H9 (cell line): ENCODE measurements around the gene GPR84. TPM values are rescaled to one million over a fixed set of nuclear protein-coding genes. Genes with fewer than 3 reads are reported as not detected.

Experiments used
- DNase-seq: peaks from one replicate; pipeline ENCODE4 v3.0.0-alpha.2; 2017
- H2AFZ ChIP-seq: one replicate; pipeline ENCODE4 v1.6.1; 2013; ENCODE audit warnings: mild to moderate bottlenecking, low read length, control low read depth, moderate library complexity
- H2AK5ac ChIP-seq: 2 replicates; pipeline ENCODE4 v1.6.1; 2013; ENCODE audit warnings: low read length, control low read depth, mixed read lengths; ENCODE audit not compliant: insufficient read length
- H2BK120ac ChIP-seq: one replicate; pipeline ENCODE4 v1.6.1; 2013; ENCODE audit warnings: low read depth, mild to moderate bottlenecking, low read length, control low read depth, inconsistent platforms; ENCODE audit not compliant: poor library complexity, severe bottlenecking
- H2BK12ac ChIP-seq: 2 replicates; pipeline ENCODE4 v1.6.1; 2013; ENCODE audit warnings: low read length, control low read depth, mixed read lengths, low read depth; ENCODE audit not compliant: insufficient read length
- H2BK15ac ChIP-seq: 2 replicates; pipeline ENCODE4 v1.6.1; 2013; ENCODE audit warnings: low read depth, low read length, control low read depth
- H2BK20ac ChIP-seq: one replicate; pipeline ENCODE4 v1.6.1; 2013; ENCODE audit warnings: low read depth, mild to moderate bottlenecking, low read length, control low read depth, inconsistent platforms; ENCODE audit not compliant: poor library complexity, severe bottlenecking
- H2BK5ac ChIP-seq: 2 replicates; pipeline ENCODE4 v1.6.1; 2013; ENCODE audit warnings: low read length, control low read depth, mixed read lengths; ENCODE audit not compliant: insufficient read length
- H3K14ac ChIP-seq: 2 replicates; pipeline ENCODE4 v1.6.1; 2013; ENCODE audit warnings: low read length, control low read depth; ENCODE audit not compliant: insufficient read depth
- H3K18ac ChIP-seq: 2 replicates; pipeline ENCODE4 v1.6.1; 2013; ENCODE audit warnings: low read depth, mild to moderate bottlenecking, mixed read lengths, low read length, control low read depth; ENCODE audit not compliant: insufficient read length
- H3K23ac ChIP-seq: 2 replicates; pipeline ENCODE4 v1.6.1; 2013; ENCODE audit warnings: low read length, control low read depth, mixed read lengths, low read depth; ENCODE audit not compliant: insufficient read length
- H3K23me2 ChIP-seq: 2 replicates; pipeline ENCODE4 v1.6.1; 2013; ENCODE audit warnings: low read depth, mild to moderate bottlenecking, mixed read lengths, low read length, control low read depth; ENCODE audit not compliant: insufficient read length, poor library complexity, severe bottlenecking
- H3K27ac ChIP-seq: 2 replicates; pipeline ENCODE4 v1.5.1; 2013; ENCODE audit warnings: low read length, control low read depth, mixed read lengths, low read depth; ENCODE audit not compliant: insufficient read length
- H3K27me3 ChIP-seq: 2 replicates; pipeline ENCODE4 v1.6.1; 2013; ENCODE audit warnings: low read length, control low read depth, inconsistent platforms; ENCODE audit not compliant: insufficient read depth
- H3K4ac ChIP-seq: 2 replicates; pipeline ENCODE4 v1.6.1; 2013; ENCODE audit warnings: low read depth, mild to moderate bottlenecking, control low read depth, inconsistent platforms, low read length, moderate library complexity
- H3K4me1 ChIP-seq: 2 replicates; pipeline ENCODE4 v1.6.1; 2013; ENCODE audit warnings: low read length, control low read depth, inconsistent platforms; ENCODE audit not compliant: insufficient read depth
- H3K4me2 ChIP-seq: 2 replicates; pipeline ENCODE4 v1.6.1; 2013; ENCODE audit warnings: low read length, control low read depth, mixed read lengths; ENCODE audit not compliant: insufficient read length, insufficient read depth
- H3K56ac ChIP-seq: 2 replicates; pipeline ENCODE4 v1.6.1; 2013; ENCODE audit warnings: low read depth, mild to moderate bottlenecking, mixed read lengths, low read length, control low read depth; ENCODE audit not compliant: insufficient read length
- H3K79me1 ChIP-seq: 2 replicates; pipeline ENCODE4 v1.6.1; 2013; ENCODE audit warnings: low read depth, mild to moderate bottlenecking, moderate library complexity, low read length, control low read depth, inconsistent platforms; ENCODE audit not compliant: insufficient read depth, poor library complexity, severe bottlenecking
- H3K79me2 ChIP-seq: 2 replicates; pipeline ENCODE4 v1.6.1; 2013; ENCODE audit warnings: low read length, control low read depth, inconsistent platforms; ENCODE audit not compliant: insufficient read depth
- H3K9ac ChIP-seq: 2 replicates; pipeline ENCODE4 v1.6.1; 2013; ENCODE audit warnings: low read length, control low read depth, mixed read lengths; ENCODE audit not compliant: insufficient read length; ENCODE audit errors: extremely low read depth
- H3K9me3 ChIP-seq: one replicate; pipeline ENCODE4 v1.6.1; 2013; ENCODE audit warnings: low read depth, low read length, inconsistent platforms; ENCODE audit not compliant: control insufficient read depth
- H3T11ph ChIP-seq: one replicate; pipeline ENCODE4 v1.6.1; 2013; ENCODE audit warnings: mild to moderate bottlenecking, low read length, control low read depth, inconsistent platforms
- H4K20me1 ChIP-seq: one replicate; pipeline ENCODE4 v1.6.1; 2013; ENCODE audit not compliant: control insufficient read depth, insufficient read length, insufficient read depth
- H4K5ac ChIP-seq: 2 replicates; pipeline ENCODE4 v1.6.1; 2013; ENCODE audit warnings: low read depth, mild to moderate bottlenecking, mixed read lengths, low read length, control low read depth; ENCODE audit not compliant: insufficient read length
- H4K8ac ChIP-seq: replicated peaks from 2 replicates; pipeline ENCODE4 v1.6.1; 2013; ENCODE audit warnings: low read length, control low read depth, mixed read lengths, low read depth; ENCODE audit not compliant: insufficient read length
- H4K91ac ChIP-seq: 2 replicates; pipeline ENCODE4 v1.6.1; 2013; ENCODE audit warnings: low read depth, mild to moderate bottlenecking, moderate library complexity, mixed read lengths, low read length, control low read depth; ENCODE audit not compliant: insufficient read length
- H3K27ac Mint-ChIP-seq, 3 experiments: 2 replicates in 2 of 3; 3 replicates in 1 of 3; pipeline ENCODE4 v1.8.0; 2020 to 2021; ENCODE audit warnings: mixed read lengths in 3 of 3, mild to moderate bottlenecking in 1 of 3, moderate library complexity in 1 of 3
- H3K27me3 Mint-ChIP-seq: 2 replicates; pipeline ENCODE4 v1.8.0; 2021; ENCODE audit warnings: low read depth, mild to moderate bottlenecking, moderate library complexity, mixed read lengths
- H3K36me3 Mint-ChIP-seq, 3 experiments: 2 replicates in 2 of 3; 3 replicates in 1 of 3; pipeline ENCODE4 v1.8.0; 2020 to 2021; ENCODE audit warnings: low read depth in 3 of 3, mixed read lengths in 3 of 3; ENCODE audit not compliant: insufficient read depth in 1 of 3
- H3K4me1 Mint-ChIP-seq, 2 experiments: 2 replicates each; pipeline ENCODE4 v1.8.0; 2020; ENCODE audit warnings: mixed read lengths in 2 of 2
- H3K4me3 Mint-ChIP-seq, 2 experiments: 2 replicates in 1 of 2; 3 replicates in 1 of 2; pipeline ENCODE4 v1.8.0; 2020 to 2021; ENCODE audit warnings: mild to moderate bottlenecking in 2 of 2, mixed read lengths in 2 of 2, moderate library complexity in 1 of 2
- H3K9me3 Mint-ChIP-seq, 2 experiments: 2 replicates in 1 of 2; 3 replicates in 1 of 2; pipeline ENCODE4 v1.8.0; 2020; ENCODE audit warnings: mild to moderate bottlenecking in 2 of 2, mixed read lengths in 2 of 2, moderate library complexity in 1 of 2
- WGBS: extraction: QIAGEN DNeasy Blood & Tissue Kit; methylation state at CpG from one replicate; pipeline ENCODE4 v1.1.7; 2013; ENCODE audit warnings: missing lambda C conversion rate, low lambda C conversion rate, mixed read lengths; ENCODE audit not compliant: insufficient read length; ENCODE audit errors: extremely low coverage; 5-methylcytosine and 5-hydroxymethylcytosine counted together
- total RNA-seq: library from RNA; stranded (reverse); gene quantifications from 2 replicates; pipeline ENCODE4 v1.2.1, GENCODE V29; 2021
- TF ChIP-seq, protein P1 (sequence below): fragments of 200-600 bp; sonication (generic); conservative IDR thresholded peaks from 3 replicates; pipeline ENCODE4 v1.8.0; 2021; ENCODE audit warnings: antibody characterized with exemption, mild to moderate bottlenecking

GPR84 gene
- total RNA-seq, 1 experiment from 2014 or later = not detected

- H3K4me2 ChIP-seq = peak overlapping the region; percentile 65
- no peak overlapping the region for H3K4ac ChIP-seq
- H2BK20ac ChIP-seq = no peak overlapping the region
- H3K14ac ChIP-seq = no peak overlapping the region
- H2AK5ac ChIP-seq = no peak overlapping the region
- no peak overlapping the region for H3K18ac ChIP-seq
- no peak overlapping the region for H4K91ac ChIP-seq
- H3K27me3 ChIP-seq = no peaks in the 10 kb centered on the region
- no peak overlapping the region for H2BK15ac ChIP-seq
- no peak overlapping the region for H4K8ac ChIP-seq
- H2AFZ ChIP-seq = no peak overlapping the region
- Mint-ChIP-seq H3K9me3 (no peaks in the 10 kb centered on the region), H3K4me1 (peaks cover 49 to 55% of the 10 kb centered on the region in 2 experiments), H3K36me3 (peaks cover 24 to 43% (median 37%) of the 10 kb centered on the region in 3 experiments; a peak in 6 of 7 replicates), H3K27me3 (peaks cover 24% of the 10 kb centered on the region), H3K4me3 (peak overlapping the region; percentile 71 to 88; a peak in 4 of 5 replicates), H3K27ac (no peak overlapping the region; a peak in 1 of 7 replicates)
- H4K5ac ChIP-seq = no peak overlapping the region
- H3T11ph ChIP-seq = no peak overlapping the region
- H3K27ac ChIP-seq = no peak overlapping the region
- no peaks in the 10 kb centered on the region for H3K79me2 ChIP-seq
- H3K56ac ChIP-seq = no peak overlapping the region
- no peak overlapping the region for H3K9ac ChIP-seq
- H3K4me1 ChIP-seq = peaks cover 17% of the 10 kb centered on the region
- H3K79me1 ChIP-seq = no peaks in the 10 kb centered on the region
- no CpG with 5 or more reads among the region's 4 CpGs for WGBS
- no peak for DNase-seq
- TF ChIP-seq, protein P1, sequence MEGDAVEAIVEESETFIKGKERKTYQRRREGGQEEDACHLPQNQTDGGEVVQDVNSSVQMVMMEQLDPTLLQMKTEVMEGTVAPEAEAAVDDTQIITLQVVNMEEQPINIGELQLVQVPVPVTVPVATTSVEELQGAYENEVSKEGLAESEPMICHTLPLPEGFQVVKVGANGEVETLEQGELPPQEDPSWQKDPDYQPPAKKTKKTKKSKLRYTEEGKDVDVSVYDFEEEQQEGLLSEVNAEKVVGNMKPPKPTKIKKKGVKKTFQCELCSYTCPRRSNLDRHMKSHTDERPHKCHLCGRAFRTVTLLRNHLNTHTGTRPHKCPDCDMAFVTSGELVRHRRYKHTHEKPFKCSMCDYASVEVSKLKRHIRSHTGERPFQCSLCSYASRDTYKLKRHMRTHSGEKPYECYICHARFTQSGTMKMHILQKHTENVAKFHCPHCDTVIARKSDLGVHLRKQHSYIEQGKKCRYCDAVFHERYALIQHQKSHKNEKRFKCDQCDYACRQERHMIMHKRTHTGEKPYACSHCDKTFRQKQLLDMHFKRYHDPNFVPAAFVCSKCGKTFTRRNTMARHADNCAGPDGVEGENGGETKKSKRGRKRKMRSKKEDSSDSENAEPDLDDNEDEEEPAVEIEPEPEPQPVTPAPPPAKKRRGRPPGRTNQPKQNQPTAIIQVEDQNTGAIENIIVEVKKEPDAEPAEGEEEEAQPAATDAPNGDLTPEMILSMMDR = no peak
- H2BK12ac ChIP-seq = no peak overlapping the region
- H3K23ac ChIP-seq = no peak overlapping the region
- no peak overlapping the region for H2BK5ac ChIP-seq
- no peaks in the 10 kb centered on the region for H3K9me3 ChIP-seq
- no peaks in the 10 kb centered on the region for H4K20me1 ChIP-seq
- H2BK120ac ChIP-seq = no peak overlapping the region
- peaks cover 8% of the 10 kb centered on the region for H3K23me2 ChIP-seq
These were observed 12.9 kb downstream of the GPR84 start for GRCh38 chr12:54351341-54351740.
